Keratinocyte (primary cell): ENCODE data around the gene SEZ6L2. TPM values are rescaled to one million over a fixed set of nuclear protein-coding genes. Genes with fewer than 3 reads are reported as not detected.

ENCODE experiments used
- DNase-seq: peaks from one replicate; pipeline ENCODE4 v3.0.0-alpha.2; 2011; ENCODE audit warnings: low read depth, missing footprints, low spot score
- FAIRE-seq: peaks from 2 replicates; lab custom pipeline; 2011; peaks lifted over from hg19 to GRCh38; lab: Jason Lieb, UNC
- H2AFZ ChIP-seq: 2 replicates; pipeline ENCODE4 v1.6.0; 2012; ENCODE audit warnings: low read length, control low read depth, inconsistent platforms; ENCODE audit not compliant: control insufficient read depth
- H3K27ac ChIP-seq: 2 replicates; pipeline ENCODE4 v1.5.1; 2011; ENCODE audit warnings: low read length; ENCODE audit not compliant: control insufficient read depth, insufficient read depth
- H3K27me3 ChIP-seq: 3 replicates; pipeline ENCODE4 v1.6.0; 2011; ENCODE audit warnings: low read length; ENCODE audit not compliant: control insufficient read depth, insufficient read depth; ENCODE audit errors: extremely low read depth
- H3K36me3 ChIP-seq, 2 experiments: 2 replicates in 1 of 2; 3 replicates in 1 of 2; pipeline ENCODE4 v1.5.1; 2011; ENCODE audit warnings: low read length in 2 of 2, mild to moderate bottlenecking in 1 of 2; ENCODE audit not compliant: control insufficient read depth in 2 of 2, insufficient read depth in 2 of 2; ENCODE audit errors: extremely low read depth in 1 of 2
- H3K4me1 ChIP-seq: 3 replicates; pipeline ENCODE4 v1.5.1; 2011; ENCODE audit warnings: low read length; ENCODE audit not compliant: control insufficient read depth, insufficient read depth; ENCODE audit errors: extremely low read depth
- H3K4me2 ChIP-seq: 3 replicates; pipeline ENCODE4 v1.6.0; 2011; ENCODE audit warnings: low read depth, low read length; ENCODE audit not compliant: control insufficient read depth, insufficient read depth; ENCODE audit errors: extremely low read depth
- H3K4me3 ChIP-seq, 3 experiments: fragments of 200-600 bp in 1 of 3; sonication (generic) in 1 of 3; 2 replicates in 2 of 3; 3 replicates in 1 of 3; pipeline ENCODE4 v1.5.1; 2011 to 2016; ENCODE audit warnings: low read length in 3 of 3, mild to moderate bottlenecking in 3 of 3, control low read depth in 2 of 3, inconsistent platforms in 1 of 3, low read depth in 1 of 3, mixed read lengths in 1 of 3, mixed run types in 1 of 3, moderate library complexity in 1 of 3; ENCODE audit not compliant: control insufficient read depth in 2 of 3, insufficient read depth in 2 of 3; ENCODE audit errors: extremely low read depth in 1 of 3
- H3K79me2 ChIP-seq: 2 replicates; pipeline ENCODE4 v1.6.0; 2012; ENCODE audit warnings: low read length; ENCODE audit not compliant: control insufficient read depth, insufficient read depth
- H3K9ac ChIP-seq: 3 replicates; pipeline ENCODE4 v1.6.0; 2011; ENCODE audit warnings: low read length; ENCODE audit not compliant: control insufficient read depth, insufficient read depth; ENCODE audit errors: extremely low read depth
- H3K9me1 ChIP-seq: 3 replicates; pipeline ENCODE4 v1.6.0; 2011; ENCODE audit warnings: low read length; ENCODE audit not compliant: control insufficient read depth, insufficient read depth; ENCODE audit errors: extremely low read depth
- H3K9me3 ChIP-seq: 2 replicates; pipeline ENCODE4 v1.5.1; 2012; ENCODE audit warnings: low read depth, low read length; ENCODE audit not compliant: control insufficient read depth
- H4K20me1 ChIP-seq: 3 replicates; pipeline ENCODE4 v1.6.0; 2011; ENCODE audit warnings: low read length; ENCODE audit not compliant: control insufficient read depth, insufficient read depth; ENCODE audit errors: extremely low read depth
- EZH2 ChIP-seq: IDR thresholded peaks from one replicate; pipeline ENCODE4 v1.6.1; 2012; ENCODE audit warnings: inconsistent platforms, mild to moderate bottlenecking, low read length, moderate library complexity
- dilution Hi-C: fragments of 300-500 bp; cut with MboI; formaldehyde crosslinking; loops from one replicate; pipeline ENCODE4 v1.7.0; 2020; ENCODE audit warnings: low sequenced_read_pairs; ENCODE audit not compliant: extremely low pct_ligation_motif_present
- polyA plus RNA-seq, 5 experiments: library from polyadenylated mRNA; depleted of rRNA in 3 of 5; stranded (reverse) in 3 of 5; stranded (forward) in 1 of 5; unstranded in 1 of 5; fragments of >200 nt; gene quantifications; 1 replicate in 1 of 5; 2 replicates in 3 of 5; 3 replicates in 1 of 5; pipeline versions ENCODE4 v1.2.1 to v1.2.3, GENCODE V29; 2011 to 2012; ENCODE audit warnings: missing spikeins in 2 of 5, low read depth in 1 of 5, low replicate concordance in 1 of 5
- TF ChIP-seq, protein P1 (sequence below), 3 experiments: IDR thresholded peaks in 1 of 3; conservative IDR thresholded peaks in 1 of 3; optimal IDR thresholded peaks in 1 of 3; 2 replicates in 2 of 3; 3 replicates in 1 of 3; pipeline versions ENCODE3 to v1.5.1; 2011; ENCODE audit warnings: low read length in 3 of 3, mild to moderate bottlenecking in 3 of 3, moderate library complexity in 2 of 3, control low read depth in 1 of 3, inconsistent platforms in 1 of 3; ENCODE audit not compliant: insufficient read depth in 2 of 3; ENCODE audit errors: extremely low read depth in 1 of 3

Gene SEZ6L2
- polyA plus RNA-seq, 1 donor (not counting 4 experiments of a cell fraction or from before 2014, with no cell fraction given): 0.68 TPM

DNA sequence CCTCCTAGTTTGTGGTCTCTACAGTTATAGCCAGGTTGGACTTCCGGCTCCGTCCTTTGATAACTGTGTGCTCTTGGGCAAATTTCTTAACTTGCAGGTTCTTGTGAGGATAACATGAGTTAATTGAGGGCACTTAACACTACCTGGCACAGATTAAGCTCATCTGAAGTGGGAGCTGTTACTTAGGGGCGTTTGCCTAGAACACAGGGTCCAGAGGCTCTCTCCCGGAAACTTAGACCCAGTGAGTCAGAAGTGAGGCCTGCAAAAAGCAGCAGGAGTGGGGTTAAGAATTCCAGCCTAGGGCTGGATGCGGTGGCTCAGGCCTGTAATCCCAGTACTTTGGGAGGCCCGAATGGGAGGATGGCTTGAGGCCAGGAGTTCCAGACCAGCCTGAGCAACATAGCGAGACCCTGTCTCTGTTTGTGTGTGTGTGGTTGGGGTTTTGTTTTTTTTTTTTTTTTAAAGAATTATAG lies 77.7 kb downstream of the SEZ6L2 start:
- Histone ChIP-seq H3K4me2 (peak overlapping the region; percentile 98), H3K27me3 (no peaks in the 10 kb centered on the region), H3K9me3 (no peaks in the 10 kb centered on the region), H3K9ac (peak overlapping the region; percentile 76), H3K36me3 (peaks cover 5 to 10% of the 10 kb centered on the region in 2 experiments), H4K20me1 (no peaks in the 10 kb centered on the region), H3K4me1 (peaks cover 64% of the 10 kb centered on the region), H3K9me1 (peaks cover 6% of the 10 kb centered on the region), H3K27ac (peak overlapping the region; percentile 89), H2AFZ (no peak overlapping the region), H3K4me3 (peak overlapping the region; percentile 71 to 75 (median 74)), H3K79me2 (peaks cover 74% of the 10 kb centered on the region)
- FAIRE-seq (no peak), DNase-seq (no peak)
- dilution Hi-C loops: no loop called here
- TF ChIP-seq EZH2: no peak
- TF ChIP-seq, protein P1, sequence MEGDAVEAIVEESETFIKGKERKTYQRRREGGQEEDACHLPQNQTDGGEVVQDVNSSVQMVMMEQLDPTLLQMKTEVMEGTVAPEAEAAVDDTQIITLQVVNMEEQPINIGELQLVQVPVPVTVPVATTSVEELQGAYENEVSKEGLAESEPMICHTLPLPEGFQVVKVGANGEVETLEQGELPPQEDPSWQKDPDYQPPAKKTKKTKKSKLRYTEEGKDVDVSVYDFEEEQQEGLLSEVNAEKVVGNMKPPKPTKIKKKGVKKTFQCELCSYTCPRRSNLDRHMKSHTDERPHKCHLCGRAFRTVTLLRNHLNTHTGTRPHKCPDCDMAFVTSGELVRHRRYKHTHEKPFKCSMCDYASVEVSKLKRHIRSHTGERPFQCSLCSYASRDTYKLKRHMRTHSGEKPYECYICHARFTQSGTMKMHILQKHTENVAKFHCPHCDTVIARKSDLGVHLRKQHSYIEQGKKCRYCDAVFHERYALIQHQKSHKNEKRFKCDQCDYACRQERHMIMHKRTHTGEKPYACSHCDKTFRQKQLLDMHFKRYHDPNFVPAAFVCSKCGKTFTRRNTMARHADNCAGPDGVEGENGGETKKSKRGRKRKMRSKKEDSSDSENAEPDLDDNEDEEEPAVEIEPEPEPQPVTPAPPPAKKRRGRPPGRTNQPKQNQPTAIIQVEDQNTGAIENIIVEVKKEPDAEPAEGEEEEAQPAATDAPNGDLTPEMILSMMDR (optimal IDR thresholded peaks at IDR 0.05 in 1 of 3, IDR thresholded peaks at IDR 0.05 in 1 of 3, conservative IDR thresholded peaks at IDR 0.05 in 1 of 3; ENCODE audit: extremely low read depth in 1 of 3, insufficient read depth in 2 of 3, low read length in 3 of 3): no peak

Other genes with a start within 250 kb of the SEZ6L2 start
- gene SPN, start 236.3 kb downstream of the SEZ6L2 start, polyA plus RNA-seq: 0.01 to 0.07 TPM in 2 of 3 replicates, not detected in the other
- gene QPRT, start 220.4 kb downstream of the SEZ6L2 start, polyA plus RNA-seq: 8.8 to 21.3 TPM (median 8.9 TPM) in 3 replicates
- not detected in 3 replicates for gene C16orf54, start 153.6 kb downstream of the SEZ6L2 start, polyA plus RNA-seq
- 0.01 TPM in 1 of 3 replicates, not detected in the others for gene ZG16, start 121.3 kb downstream of the SEZ6L2 start, polyA plus RNA-seq
- 36.3 to 48.3 TPM (median 43.7 TPM) in 3 replicates for gene KIF22, start 108.8 kb downstream of the SEZ6L2 start, polyA plus RNA-seq
- gene MAZ, start 93.0 kb downstream of the SEZ6L2 start, polyA plus RNA-seq: 48.5 to 82.3 TPM (median 59.0 TPM) in 3 replicates
- gene PRRT2, start 87.4 kb downstream of the SEZ6L2 start, polyA plus RNA-seq: not detected in 3 replicates
- 6.4 to 17.1 TPM (median 13.6 TPM) in 3 replicates for gene PAGR1, start 83.4 kb downstream of the SEZ6L2 start, polyA plus RNA-seq
- gene MVP, start 79.1 kb downstream of the SEZ6L2 start, polyA plus RNA-seq: 130 to 213 TPM (median 148 TPM) in 3 replicates
- 49.5 to 94.6 TPM (median 60.0 TPM) in 3 replicates for gene CDIPT, start 36.3 kb downstream of the SEZ6L2 start, polyA plus RNA-seq
- gene ASPHD1, start 938 bp upstream of the SEZ6L2 start, polyA plus RNA-seq: 0.71 to 1.8 TPM (median 0.88 TPM) in 3 replicates
- 8.2 to 12.1 TPM (median 9.2 TPM) in 3 replicates for gene KCTD13, start 26.7 kb upstream of the SEZ6L2 start, polyA plus RNA-seq
- 48.5 to 77.2 TPM (median 64.8 TPM) in 3 replicates for gene TMEM219, start 62.5 kb upstream of the SEZ6L2 start, polyA plus RNA-seq
- 13.8 to 20.1 TPM (median 15.4 TPM) in 3 replicates for gene TAOK2, start 74.3 kb upstream of the SEZ6L2 start, polyA plus RNA-seq
- 4.1 to 4.8 TPM (median 4.6 TPM) in 3 replicates for gene HIRIP3, start 96.1 kb upstream of the SEZ6L2 start, polyA plus RNA-seq
- 20.1 to 28.3 TPM (median 26.7 TPM) in 3 replicates for gene INO80E, start 96.7 kb upstream of the SEZ6L2 start, polyA plus RNA-seq
- gene DOC2A, start 111.5 kb upstream of the SEZ6L2 start, polyA plus RNA-seq: 0.10 to 0.41 TPM (median 0.26 TPM) in 3 replicates
- gene C16orf92, start 123.6 kb upstream of the SEZ6L2 start, polyA plus RNA-seq: not detected in 3 replicates
- gene TLCD3B, start 131.7 kb upstream of the SEZ6L2 start, polyA plus RNA-seq: 0.08 TPM in 1 of 3 replicates, not detected in the others
- 740 to 1,250 TPM (median 800 TPM) in 3 replicates for gene ALDOA, start 166.2 kb upstream of the SEZ6L2 start, polyA plus RNA-seq
- gene PPP4C, start 176.4 kb upstream of the SEZ6L2 start, polyA plus RNA-seq: 124 to 188 TPM (median 167 TPM) in 3 replicates
- 0.06 to 0.18 TPM (median 0.18 TPM) in 3 replicates for gene TBX6, start 192.4 kb upstream of the SEZ6L2 start, polyA plus RNA-seq
- 13.5 to 16.3 TPM (median 15.7 TPM) in 3 replicates for gene YPEL3, start 196.7 kb upstream of the SEZ6L2 start, polyA plus RNA-seq
- gene GDPD3, start 214.0 kb upstream of the SEZ6L2 start, polyA plus RNA-seq: 0.68 to 1.8 TPM (median 1.1 TPM) in 3 replicates
- 42.0 to 64.9 TPM (median 60.8 TPM) in 3 replicates for gene MAPK3, start 223.7 kb upstream of the SEZ6L2 start, polyA plus RNA-seq